ENCODE results near the gene MYO1F.
"Not testable (repeated sequence)": the region's sequence is repeated elsewhere in the genome, so short reads cannot be mapped to it uniquely, and the experiment has no call there.

MYO1F gene

GRCh38 chr19:8564866-8565265 lies 12.4 kb downstream of the MYO1F start:
- H3K36me3 ChIP-seq (ENCODE audit: insufficient read depth, low read length); H3K9ac ChIP-seq (ENCODE audit: low read depth, low read length); H3K9me3 ChIP-seq (ENCODE audit: control insufficient read depth, insufficient read depth, low read length); H3K4me1 ChIP-seq (ENCODE audit: insufficient read depth, low read length): not testable (repeated sequence)

- no peaks in the 10 kb centered on the region for H3K9me3 ChIP-seq (ENCODE audit: control insufficient read depth, insufficient read depth, low read length)
- H3K36me3 ChIP-seq (ENCODE audit: insufficient read depth, low read length) = no peaks in the 10 kb centered on the region
- H3K9ac ChIP-seq (ENCODE audit: low read depth, low read length) = no peak overlapping the region
- H3K4me1 ChIP-seq (ENCODE audit: insufficient read depth, low read length) = no peaks in the 10 kb centered on the region
Observed at GRCh38 chr19:8561075-8561764, 16.0 kb downstream of the MYO1F start.

GRCh38 chr19:8558325-8558724 lies 18.9 kb downstream of the MYO1F start:
- no peaks in the 10 kb centered on the region for H3K9me3 ChIP-seq (ENCODE audit: control insufficient read depth, insufficient read depth, low read length)
- H3K36me3 ChIP-seq (ENCODE audit: insufficient read depth, low read length) = no peaks in the 10 kb centered on the region
- no peaks in the 10 kb centered on the region for H3K4me1 ChIP-seq (ENCODE audit: insufficient read depth, low read length)
- H3K9ac ChIP-seq (ENCODE audit: low read depth, low read length) = no peak overlapping the region

- Histone ChIP-seq H3K9ac (ENCODE audit: low read depth, low read length) (no peak overlapping the region), H3K4me1 (ENCODE audit: insufficient read depth, low read length) (no peaks in the 10 kb centered on the region), H3K36me3 (ENCODE audit: insufficient read depth, low read length) (no peaks in the 10 kb centered on the region), H3K9me3 (ENCODE audit: control insufficient read depth, insufficient read depth, low read length) (no peaks in the 10 kb centered on the region)
Observed at GRCh38 chr19:8557642-8558238, 19.5 kb downstream of the MYO1F start.

- H3K9me3 ChIP-seq (ENCODE audit: control insufficient read depth, insufficient read depth, low read length); H3K36me3 ChIP-seq (ENCODE audit: insufficient read depth, low read length); H3K4me1 ChIP-seq (ENCODE audit: insufficient read depth, low read length); H3K9ac ChIP-seq (ENCODE audit: low read depth, low read length): not testable (repeated sequence)
Observed at GRCh38 chr19:8553729-8554128, 23.5 kb downstream of the MYO1F start.

GRCh38 chr19:8552810-8553209 lies 24.4 kb downstream of the MYO1F start:
- H3K4me1 ChIP-seq (ENCODE audit: insufficient read depth, low read length) = no peaks in the 10 kb centered on the region
- no peaks in the 10 kb centered on the region for H3K9me3 ChIP-seq (ENCODE audit: control insufficient read depth, insufficient read depth, low read length)
- H3K9ac ChIP-seq (ENCODE audit: low read depth, low read length) = peak overlapping the region; percentile 17; the same call in 1 of the 2 replicates
- no peaks in the 10 kb centered on the region for H3K36me3 ChIP-seq (ENCODE audit: insufficient read depth, low read length)

- Histone ChIP-seq H3K9ac (ENCODE audit: low read depth, low read length) (no peak overlapping the region), H3K36me3 (ENCODE audit: insufficient read depth, low read length) (no peaks in the 10 kb centered on the region), H3K9me3 (ENCODE audit: control insufficient read depth, insufficient read depth, low read length) (no peaks in the 10 kb centered on the region), H3K4me1 (ENCODE audit: insufficient read depth, low read length) (no peaks in the 10 kb centered on the region)
Observed at GRCh38 chr19:8550070-8550469, 27.2 kb downstream of the MYO1F start.

- Histone ChIP-seq H3K36me3 (ENCODE audit: insufficient read depth, low read length) (no peaks in the 10 kb centered on the region), H3K4me1 (ENCODE audit: insufficient read depth, low read length) (no peaks in the 10 kb centered on the region), H3K9me3 (ENCODE audit: control insufficient read depth, insufficient read depth, low read length) (no peaks in the 10 kb centered on the region), H3K9ac (ENCODE audit: low read depth, low read length) (no peak overlapping the region)
Observed at GRCh38 chr19:8545743-8546142, 31.5 kb downstream of the MYO1F start.

- Histone ChIP-seq H3K9me3 (ENCODE audit: control insufficient read depth, insufficient read depth, low read length) (no peaks in the 10 kb centered on the region), H3K9ac (ENCODE audit: low read depth, low read length) (no peak overlapping the region), H3K36me3 (ENCODE audit: insufficient read depth, low read length) (no peaks in the 10 kb centered on the region), H3K4me1 (ENCODE audit: insufficient read depth, low read length) (no peaks in the 10 kb centered on the region)
Observed at GRCh38 chr19:8544168-8544567, 33.1 kb downstream of the MYO1F start.

GRCh38 chr19:8539621-8540149 lies 37.6 kb downstream of the MYO1F start:
- Histone ChIP-seq H3K4me1 (ENCODE audit: insufficient read depth, low read length) (no peaks in the 10 kb centered on the region), H3K36me3 (ENCODE audit: insufficient read depth, low read length) (no peaks in the 10 kb centered on the region; the same call in 1 of the 2 replicates), H3K9ac (ENCODE audit: low read depth, low read length) (no peak overlapping the region), H3K9me3 (ENCODE audit: control insufficient read depth, insufficient read depth, low read length) (no peaks in the 10 kb centered on the region)

- no peak overlapping the region for H3K9ac ChIP-seq (ENCODE audit: low read depth, low read length)
- no peaks in the 10 kb centered on the region; the same call in 1 of the 2 replicates for H3K36me3 ChIP-seq (ENCODE audit: insufficient read depth, low read length)
- H3K4me1 ChIP-seq (ENCODE audit: insufficient read depth, low read length) = no peaks in the 10 kb centered on the region
- H3K9me3 ChIP-seq (ENCODE audit: control insufficient read depth, insufficient read depth, low read length) = no peaks in the 10 kb centered on the region
Observed at GRCh38 chr19:8537099-8537498, 40.1 kb downstream of the MYO1F start.

- H3K36me3 ChIP-seq (ENCODE audit: insufficient read depth, low read length) = no peaks in the 10 kb centered on the region; the same call in 1 of the 2 replicates
- H3K4me1 ChIP-seq (ENCODE audit: insufficient read depth, low read length) = no peaks in the 10 kb centered on the region
- no peaks in the 10 kb centered on the region for H3K9me3 ChIP-seq (ENCODE audit: control insufficient read depth, insufficient read depth, low read length)
- H3K9ac ChIP-seq (ENCODE audit: low read depth, low read length) = no peak overlapping the region
Observed at GRCh38 chr19:8536282-8536681, 41.0 kb downstream of the MYO1F start.

- Histone ChIP-seq H3K9ac (ENCODE audit: low read depth, low read length) (no peak overlapping the region), H3K36me3 (ENCODE audit: insufficient read depth, low read length) (no peaks in the 10 kb centered on the region; the same call in 1 of the 2 replicates), H3K4me1 (ENCODE audit: insufficient read depth, low read length) (no peaks in the 10 kb centered on the region), H3K9me3 (ENCODE audit: control insufficient read depth, insufficient read depth, low read length) (no peaks in the 10 kb centered on the region)
Observed at GRCh38 chr19:8532225-8532624, 45.0 kb downstream of the MYO1F start.

GRCh38 chr19:8531470-8531869 lies 45.8 kb downstream of the MYO1F start:
- Histone ChIP-seq H3K9me3 (ENCODE audit: control insufficient read depth, insufficient read depth, low read length) (no peaks in the 10 kb centered on the region), H3K36me3 (ENCODE audit: insufficient read depth, low read length) (no peaks in the 10 kb centered on the region; the same call in 1 of the 2 replicates), H3K9ac (ENCODE audit: low read depth, low read length) (no peak overlapping the region), H3K4me1 (ENCODE audit: insufficient read depth, low read length) (no peaks in the 10 kb centered on the region)

GRCh38 chr19:8530061-8530679 lies 47.1 kb downstream of the MYO1F start:
- no peaks in the 10 kb centered on the region; the same call in 1 of the 2 replicates for H3K4me1 ChIP-seq (ENCODE audit: insufficient read depth, low read length)
- no peaks in the 10 kb centered on the region for H3K9me3 ChIP-seq (ENCODE audit: control insufficient read depth, insufficient read depth, low read length)
- H3K36me3 ChIP-seq (ENCODE audit: insufficient read depth, low read length) = no peaks in the 10 kb centered on the region; the same call in 1 of the 2 replicates
- H3K9ac ChIP-seq (ENCODE audit: low read depth, low read length) = no peak overlapping the region
